Cardiac muscle cell (in vitro differentiated cells and primary cell): Measurements from ENCODE around the gene TPP1. TPM values are rescaled to one million over a fixed set of nuclear protein-coding genes. Genes with fewer than 3 reads are reported as not detected.
A peak's percentile ranks its signal among the peaks of the same experiment; 100 is the strongest.

Source experiments
- DNase-seq, 2 donors: peaks; one replicate each; pipeline versions ENCODE4 v3.0.0 to v3.0.0-alpha.2; 2010 to 2017; ENCODE audit warnings: low read depth in 1 of 2, low spot score in 1 of 2
- H3K27ac ChIP-seq: fragments of 200-600 bp; sonication (generic); 2 replicates; pipeline ENCODE4 v1.5.1; 2016
- H3K27me3 ChIP-seq: fragments of 200-600 bp; sonication (generic); 2 replicates; pipeline ENCODE4 v1.6.0; 2016; ENCODE audit warnings: control low read depth
- H3K36me3 ChIP-seq: fragments of 200-600 bp; sonication (generic); 2 replicates; pipeline ENCODE4 v1.5.1; 2016; ENCODE audit warnings: control low read depth
- H3K4me1 ChIP-seq: fragments of 200-600 bp; sonication (generic); 2 replicates; pipeline ENCODE4 v1.8.1; 2017; ENCODE audit warnings: low read depth, mild to moderate bottlenecking, mixed run types
- H3K4me3 ChIP-seq: fragments of 200-600 bp; sonication (generic); 2 replicates; pipeline ENCODE4 v1.5.1; 2016; ENCODE audit warnings: mild to moderate bottlenecking
- H3K9me3 ChIP-seq: fragments of 200-600 bp; sonication (generic); 2 replicates; pipeline ENCODE4 v1.5.1; 2017; ENCODE audit warnings: low read depth, mild to moderate bottlenecking, control low read depth
- CTCF ChIP-seq: IDR thresholded peaks from 2 replicates; pipeline ENCODE4 v1.5.1; 2012; ENCODE audit warnings: low read depth, mild to moderate bottlenecking, low read length
- polyA plus RNA-seq: library from polyadenylated mRNA; unstranded; fragments of >200 nt; fragmentation: Nextera tagmentation; extraction: Ambion mirVana; gene quantifications from 2 replicates; pipeline ENCODE4 v1.2.1, GENCODE V29; 2016
- total RNA-seq: library from RNA; depleted of rRNA; stranded (reverse); fragments of >200 nt; gene quantifications from 2 replicates; pipeline ENCODE4 v1.2.3, GENCODE V29; 2016

The TPP1 gene
- total and polyA plus RNA-seq, 2 experiments from 2014 or later: 13.2 to 28.0 TPM

- Histone ChIP-seq H3K36me3 (peaks cover 34% of the 10 kb centered on the region), H3K27ac (peak overlapping the region; percentile 99), H3K9me3 (no peaks in the 10 kb centered on the region), H3K4me3 (peak overlapping the region; percentile 60), H3K27me3 (no peaks in the 10 kb centered on the region), H3K4me1 (peaks cover 11% of the 10 kb centered on the region)
- peak in 1 of 2 donors; percentile 30 for DNase-seq
- no peak for TF ChIP-seq CTCF
Observed at GRCh38 chr11:6611092-6611962, 7.9 kb downstream of the TPP1 start.

- DNase-seq: no peak
- peak overlapping the region; percentile 99 for H3K27ac ChIP-seq
- H3K4me1 ChIP-seq: peaks cover 16% of the 10 kb centered on the region
- TF ChIP-seq CTCF: no peak
- H3K9me3 ChIP-seq: no peaks in the 10 kb centered on the region
- H3K27me3 ChIP-seq: no peaks in the 10 kb centered on the region
- H3K36me3 ChIP-seq: peaks cover 34% of the 10 kb centered on the region
- H3K4me3 ChIP-seq: no peak overlapping the region
Observed at GRCh38 chr11:6610591-6610990, 8.6 kb downstream of the TPP1 start.

GRCh38 chr11:6609502-6610015 is 9.7 kb downstream of the TPP1 start:
- no peaks in the 10 kb centered on the region for H3K27me3 ChIP-seq
- H3K27ac ChIP-seq: peak overlapping the region; percentile 99
- peaks cover 27% of the 10 kb centered on the region for H3K4me1 ChIP-seq
- no peak overlapping the region for H3K4me3 ChIP-seq
- no peaks in the 10 kb centered on the region for H3K9me3 ChIP-seq
- peaks cover 34% of the 10 kb centered on the region for H3K36me3 ChIP-seq
- no peak for TF ChIP-seq CTCF
- no peak for DNase-seq

GRCh38 chr11:6608726-6609501 is 10.3 kb downstream of the TPP1 start:
- peaks cover 34% of the 10 kb centered on the region for H3K36me3 ChIP-seq
- H3K27ac ChIP-seq: peak overlapping the region; percentile 99
- TF ChIP-seq CTCF: no peak
- DNase-seq: no peak
- peaks cover 28% of the 10 kb centered on the region for H3K4me1 ChIP-seq
- no peaks in the 10 kb centered on the region for H3K9me3 ChIP-seq
- H3K27me3 ChIP-seq: no peaks in the 10 kb centered on the region
- no peak overlapping the region for H3K4me3 ChIP-seq

- no peaks in the 10 kb centered on the region for H3K9me3 ChIP-seq
- peak overlapping the region; percentile 99 for H3K27ac ChIP-seq
- no peak for TF ChIP-seq CTCF
- no peaks in the 10 kb centered on the region for H3K27me3 ChIP-seq
- H3K4me3 ChIP-seq: no peak overlapping the region
- peaks cover 28% of the 10 kb centered on the region for H3K4me1 ChIP-seq
- DNase-seq: no peak
- peaks cover 34% of the 10 kb centered on the region for H3K36me3 ChIP-seq
Observed at GRCh38 chr11:6608011-6608410, 11.2 kb downstream of the TPP1 start.
